Activated naive CD4-positive, alpha-beta T cell treated with anti-CD3 and anti-CD28 coated beads, Interleukin-2, amount 50 U/mL, for 24 hours (primary cell): ENCODE results near the gene PPTC7.
"Not testable (repeated sequence)": the region's sequence is repeated elsewhere in the genome, so short reads cannot be mapped to it uniquely, and the experiment has no call there.

Experiments used
- H3K27ac Mint-ChIP-seq: one replicate; pipeline ENCODE4 v1.8.0; 2021; ENCODE audit warnings: mild to moderate bottlenecking, mixed read lengths
- H3K27me3 Mint-ChIP-seq: one replicate; pipeline ENCODE4 v1.8.0; 2021; ENCODE audit warnings: mixed read lengths
- H3K36me3 Mint-ChIP-seq: one replicate; pipeline ENCODE4 v1.8.0; 2021; ENCODE audit warnings: mixed read lengths
- H3K4me1 Mint-ChIP-seq: one replicate; pipeline ENCODE4 v1.8.0; 2021; ENCODE audit warnings: mixed read lengths
- H3K4me3 Mint-ChIP-seq: one replicate; pipeline ENCODE4 v1.8.0; 2021; ENCODE audit warnings: mild to moderate bottlenecking, mixed read lengths
- H3K9me3 Mint-ChIP-seq: one replicate; pipeline ENCODE4 v1.8.0; 2021; ENCODE audit warnings: mixed read lengths

PPTC7 gene

GRCh38 chr12:110592919-110593318, 9.8 kb upstream of the PPTC7 start:
- not testable (repeated sequence) for H3K9me3 Mint-ChIP-seq, H3K27me3 Mint-ChIP-seq, H3K4me3 Mint-ChIP-seq, H3K27ac Mint-ChIP-seq, H3K36me3 Mint-ChIP-seq
- H3K4me1 Mint-ChIP-seq, result peaks cover 29% of the 10 kb centered on the region

- H3K36me3 Mint-ChIP-seq, result no peaks in the 10 kb centered on the region
- no peaks in the 10 kb centered on the region for H3K9me3 Mint-ChIP-seq
- H3K4me1 Mint-ChIP-seq, result peaks cover 29% of the 10 kb centered on the region
- H3K27me3 Mint-ChIP-seq, result no peaks in the 10 kb centered on the region
- peak overlapping the region; percentile 97 for H3K27ac Mint-ChIP-seq
- H3K4me3 Mint-ChIP-seq, result no peak overlapping the region
Measured at GRCh38 chr12:110592078-110592477, 9.0 kb upstream of the PPTC7 start.

GRCh38 chr12:110591451-110592051, 8.4 kb upstream of the PPTC7 start:
- Mint-ChIP-seq H3K4me1 (peaks cover 29% of the 10 kb centered on the region), H3K9me3 (no peaks in the 10 kb centered on the region), H3K4me3 (no peak overlapping the region)

GRCh38 chr12:110590806-110591326, 7.7 kb upstream of the PPTC7 start:
- peak overlapping the region; percentile 97 for H3K27ac Mint-ChIP-seq
- peaks cover 31% of the 10 kb centered on the region for H3K4me1 Mint-ChIP-seq
- no peaks in the 10 kb centered on the region for H3K36me3 Mint-ChIP-seq
- H3K27me3 Mint-ChIP-seq, result no peaks in the 10 kb centered on the region
- peak overlapping the region; percentile 39 for H3K4me3 Mint-ChIP-seq
- no peaks in the 10 kb centered on the region for H3K9me3 Mint-ChIP-seq

More at GRCh38 chr12:110591451-110592051, 8.4 kb upstream of the PPTC7 start:
- H3K27ac Mint-ChIP-seq, result peak overlapping the region; percentile 97
- H3K27me3 Mint-ChIP-seq, result no peaks in the 10 kb centered on the region
- H3K36me3 Mint-ChIP-seq, result no peaks in the 10 kb centered on the region

- Mint-ChIP-seq H3K4me3 (no peak overlapping the region), H3K27me3 (no peaks in the 10 kb centered on the region), H3K9me3 (no peaks in the 10 kb centered on the region), H3K27ac (peak overlapping the region; percentile 97), H3K36me3 (no peaks in the 10 kb centered on the region), H3K4me1 (peaks cover 39% of the 10 kb centered on the region)
Measured at GRCh38 chr12:110590059-110590458, 6.9 kb upstream of the PPTC7 start.

- not testable (repeated sequence) for H3K36me3 Mint-ChIP-seq, H3K9me3 Mint-ChIP-seq, H3K4me3 Mint-ChIP-seq, H3K27me3 Mint-ChIP-seq
- Mint-ChIP-seq H3K4me1 (peaks cover 58% of the 10 kb centered on the region), H3K27ac (peak overlapping the region; percentile 68)
Measured at GRCh38 chr12:110587102-110587501, 4.0 kb upstream of the PPTC7 start.

DNA sequence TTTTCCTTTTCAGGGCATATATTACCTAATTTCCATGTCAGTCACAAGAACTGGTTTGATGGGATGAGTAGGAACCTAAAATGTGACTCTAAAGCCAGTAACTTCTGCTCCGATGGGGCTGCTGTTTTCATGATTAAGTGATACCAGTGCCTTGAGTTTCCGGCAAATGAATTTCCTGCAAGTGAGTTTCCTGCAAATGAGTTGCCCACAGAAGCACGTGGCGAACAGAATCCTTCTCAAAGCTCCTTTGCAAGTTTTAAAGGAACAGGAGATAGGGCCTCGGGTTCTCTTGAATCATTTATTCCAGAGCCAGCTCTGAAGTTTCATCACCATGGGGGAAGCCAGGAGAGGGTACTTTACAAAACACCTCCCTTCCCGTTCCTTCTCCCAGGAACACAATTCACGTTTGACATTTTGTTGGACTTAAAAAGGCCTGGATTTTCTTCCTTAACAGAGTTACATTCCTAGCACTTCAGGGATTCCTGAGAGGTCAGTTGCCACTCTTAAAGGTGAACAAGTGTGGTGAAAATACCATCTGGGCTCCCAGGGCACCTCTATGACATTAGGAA, 2.2 kb upstream of the PPTC7 start:
- Mint-ChIP-seq H3K9me3 (no peaks in the 10 kb centered on the region), H3K36me3 (peaks cover 8% of the 10 kb centered on the region), H3K27ac (peak overlapping the region; percentile 99), H3K4me3 (peak overlapping the region; percentile 90), H3K27me3 (no peaks in the 10 kb centered on the region), H3K4me1 (peaks cover 54% of the 10 kb centered on the region)

DNA sequence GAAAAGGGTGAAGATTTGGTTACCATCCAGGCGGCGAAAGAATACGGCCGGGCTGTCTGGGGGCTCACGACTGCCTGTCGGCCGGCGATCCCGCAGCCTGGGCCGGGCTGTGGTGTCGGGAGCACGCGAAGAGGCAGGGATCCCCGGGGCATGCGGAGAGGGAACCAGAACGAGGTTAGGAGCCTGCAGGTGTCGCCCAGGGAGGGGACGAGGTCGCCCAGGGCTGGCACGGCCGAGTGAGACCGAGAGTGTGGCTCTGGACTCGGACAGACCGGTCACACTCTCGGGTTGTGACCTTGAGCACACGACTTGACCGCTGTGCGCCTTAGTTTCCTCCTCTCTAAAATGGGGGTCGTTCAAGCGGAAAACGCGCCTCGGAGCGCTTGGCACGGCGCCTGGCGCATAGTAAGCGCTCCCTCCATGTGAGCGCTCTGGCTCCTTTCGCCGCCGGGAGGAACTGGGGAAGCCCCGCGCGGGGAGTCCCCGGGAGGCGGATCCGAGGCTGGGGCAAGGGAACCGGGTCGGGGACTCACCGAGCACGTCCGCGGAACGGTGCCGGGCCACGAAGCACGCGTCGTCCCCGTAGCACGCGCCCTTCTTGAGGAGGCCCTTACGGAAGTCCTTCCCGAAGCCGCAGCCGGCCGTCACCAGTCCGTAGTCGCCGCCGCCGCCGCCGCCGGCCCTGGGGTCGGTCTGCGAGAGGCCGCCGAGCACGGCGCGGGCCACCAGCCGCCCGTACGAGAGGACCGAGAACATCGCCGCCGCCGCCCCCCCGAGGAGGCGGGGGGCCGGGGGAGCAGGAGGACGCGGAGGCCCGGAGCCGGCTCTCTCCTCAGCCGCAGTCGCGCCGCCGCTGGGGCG, 612 bp downstream of the PPTC7 start:
- peak overlapping the region; percentile 92 for H3K27ac Mint-ChIP-seq
- H3K4me1 Mint-ChIP-seq, result peaks cover 71% of the 10 kb centered on the region
- peak overlapping the region; percentile 93 for H3K4me3 Mint-ChIP-seq
- H3K36me3 Mint-ChIP-seq, result peaks cover 11% of the 10 kb centered on the region
- no peaks in the 10 kb centered on the region for H3K27me3 Mint-ChIP-seq
- H3K9me3 Mint-ChIP-seq, result no peaks in the 10 kb centered on the region

- Mint-ChIP-seq H3K9me3 (no peaks in the 10 kb centered on the region), H3K27me3 (no peaks in the 10 kb centered on the region), H3K4me3 (peak overlapping the region; percentile 93), H3K4me1 (peaks cover 75% of the 10 kb centered on the region), H3K27ac (peak overlapping the region; percentile 92), H3K36me3 (peaks cover 11% of the 10 kb centered on the region)
Measured at GRCh38 chr12:110581931-110582275, 1.2 kb downstream of the PPTC7 start.

DNA sequence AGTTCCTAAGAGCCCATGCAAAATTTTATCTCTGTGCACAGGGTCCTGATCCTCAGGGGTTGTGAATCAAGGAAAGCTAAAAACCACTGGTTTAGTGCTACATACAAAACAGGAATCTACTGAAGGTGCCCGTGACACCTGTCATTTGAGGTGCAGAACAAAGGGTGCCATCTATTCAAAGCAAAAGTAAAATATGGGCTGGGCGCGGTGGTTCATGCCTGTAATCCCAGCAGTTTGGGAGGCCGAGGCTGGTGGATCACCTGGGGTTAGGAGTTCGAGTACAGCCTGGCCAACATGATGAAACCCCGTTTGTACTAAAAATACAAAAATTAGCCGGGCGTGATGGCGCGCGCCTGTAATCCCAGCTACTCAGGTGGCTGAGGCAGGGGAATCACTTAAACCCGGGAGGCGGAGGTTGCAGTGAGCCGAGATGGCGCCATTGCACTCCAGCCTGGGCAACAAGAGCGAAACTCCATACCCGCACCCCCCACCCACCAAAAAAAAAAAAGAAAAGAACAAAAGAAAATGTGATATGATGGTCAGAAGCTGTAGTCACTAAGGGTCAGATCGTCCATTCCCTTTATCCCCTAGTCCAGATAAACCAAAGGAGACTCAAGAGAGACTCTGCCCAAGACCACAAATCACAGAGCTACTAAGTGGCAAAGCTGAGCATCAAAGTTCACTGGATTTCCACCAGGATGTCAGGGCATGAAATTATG, 3.4 kb downstream of the PPTC7 start:
- Mint-ChIP-seq H3K36me3 (peaks cover 16% of the 10 kb centered on the region), H3K4me3 (peak overlapping the region; percentile 93), H3K9me3 (no peaks in the 10 kb centered on the region), H3K27me3 (no peaks in the 10 kb centered on the region), H3K27ac (peak overlapping the region; percentile 98), H3K4me1 (peaks cover 81% of the 10 kb centered on the region)

- Mint-ChIP-seq H3K27me3 (no peaks in the 10 kb centered on the region), H3K27ac (peak overlapping the region; percentile 98), H3K4me1 (peaks cover 79% of the 10 kb centered on the region), H3K4me3 (peak overlapping the region; percentile 93), H3K36me3 (peaks cover 16% of the 10 kb centered on the region), H3K9me3 (no peaks in the 10 kb centered on the region)
Measured at GRCh38 chr12:110578694-110579534, 4.2 kb downstream of the PPTC7 start.

DNA sequence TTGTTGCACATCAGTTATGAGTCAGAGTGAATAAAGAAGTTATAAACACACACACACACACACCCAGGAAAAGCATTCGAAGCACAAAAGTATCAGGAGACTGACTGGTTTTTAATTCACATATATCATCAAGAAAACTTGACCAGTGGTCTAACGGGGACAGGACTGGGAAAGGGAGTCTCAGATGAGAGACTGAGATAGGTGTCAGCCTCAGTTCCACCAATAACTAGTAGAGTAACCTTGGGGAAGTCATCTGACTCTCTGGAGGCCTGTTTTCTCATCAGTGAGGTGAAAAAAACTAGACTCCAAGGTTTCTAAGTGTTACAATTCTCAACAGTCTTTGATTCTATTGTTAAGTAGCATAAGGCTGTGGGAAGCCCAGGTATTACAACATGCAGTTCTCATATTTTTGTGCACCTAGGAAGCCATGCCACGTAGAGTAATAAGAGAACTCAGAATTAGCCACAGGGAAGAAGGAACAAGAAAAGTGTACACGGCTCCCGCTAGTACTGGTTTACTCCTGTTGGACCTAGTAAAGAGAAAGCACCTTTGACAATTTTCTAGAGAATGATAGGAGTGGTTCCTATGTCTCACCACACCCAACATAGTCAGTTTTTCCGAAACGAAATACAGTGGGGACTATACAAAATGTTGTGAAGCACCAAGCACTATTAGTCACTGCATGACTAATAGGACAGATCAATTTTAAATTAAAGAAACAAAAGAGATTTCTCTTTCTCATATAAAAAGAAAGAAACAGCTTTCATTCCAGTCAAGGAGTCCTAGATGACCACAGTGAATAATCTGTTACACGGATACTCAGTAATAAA, 5.0 kb downstream of the PPTC7 start:
- H3K9me3 Mint-ChIP-seq, result no peaks in the 10 kb centered on the region
- peaks cover 78% of the 10 kb centered on the region for H3K4me1 Mint-ChIP-seq
- no peaks in the 10 kb centered on the region for H3K27me3 Mint-ChIP-seq
- H3K4me3 Mint-ChIP-seq, result peak overlapping the region; percentile 93
- peaks cover 16% of the 10 kb centered on the region for H3K36me3 Mint-ChIP-seq
- H3K27ac Mint-ChIP-seq, result peak overlapping the region; percentile 98

DNA sequence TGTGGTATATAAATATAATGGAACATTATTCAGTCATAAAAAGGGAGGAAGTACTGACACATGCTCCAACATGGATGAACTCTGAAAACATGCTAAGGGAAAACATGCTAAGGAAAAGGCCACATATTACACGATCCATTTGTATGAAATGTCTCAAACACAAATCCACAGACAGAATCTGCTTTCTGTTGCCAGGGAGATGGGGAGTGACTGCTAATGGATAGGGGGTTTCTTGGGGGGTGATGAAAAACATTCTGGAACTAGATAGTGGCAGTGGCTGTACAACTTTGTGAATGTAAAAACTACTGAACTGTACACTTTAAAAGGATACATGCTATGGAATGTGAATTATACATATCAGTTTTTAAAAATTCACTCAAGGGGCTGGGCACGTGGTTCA, 6.6 kb downstream of the PPTC7 start:
- Mint-ChIP-seq H3K27me3 (no peaks in the 10 kb centered on the region), H3K36me3 (peaks cover 12% of the 10 kb centered on the region), H3K4me3 (peak overlapping the region; percentile 81), H3K4me1 (peaks cover 77% of the 10 kb centered on the region), H3K27ac (peak overlapping the region; percentile 94), H3K9me3 (no peaks in the 10 kb centered on the region)

DNA sequence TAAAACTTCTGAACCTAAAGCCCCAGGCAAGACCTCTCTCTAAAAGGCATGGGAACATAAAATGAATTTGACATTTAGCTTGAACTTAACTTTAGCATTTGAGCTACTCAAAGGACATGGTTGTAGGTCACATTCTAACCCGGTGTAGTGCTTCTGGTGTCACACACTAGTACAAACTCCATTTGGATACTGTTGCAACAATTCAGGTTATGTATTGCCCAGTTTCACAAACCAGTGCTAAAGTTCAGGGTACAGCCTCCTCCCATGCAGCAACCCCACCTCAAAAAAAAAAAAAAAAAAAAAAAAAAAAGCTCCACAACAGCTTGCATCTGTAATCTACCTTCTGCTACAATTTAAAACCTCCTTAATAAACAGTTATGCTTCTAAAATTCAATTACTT, 7.8 kb downstream of the PPTC7 start:
- Mint-ChIP-seq H3K4me1 (peaks cover 65% of the 10 kb centered on the region), H3K27me3 (no peaks in the 10 kb centered on the region), H3K4me3 (peak overlapping the region; percentile 63)

More for the DNA sequence above, 7.8 kb downstream of the PPTC7 start:
- Mint-ChIP-seq H3K36me3 (peaks cover 11% of the 10 kb centered on the region), H3K9me3 (no peaks in the 10 kb centered on the region), H3K27ac (peak overlapping the region; percentile 59)
